HG03280 (cell line): ENCODE measurements around the gene PNPLA7.
"Not testable (repeated sequence)": the region's sequence is repeated elsewhere in the genome, so short reads cannot be mapped to it uniquely, and the experiment has no call there.

Experiments
- ATAC-seq: cut with Tn5 transposase; IDR thresholded peaks from one replicate; pipeline ENCODE4 v1.9.1; 2021; ENCODE audit warnings: mild to moderate bottlenecking, moderate library complexity; ENCODE audit not compliant: unreplicated experiment

Gene PNPLA7

DNA sequence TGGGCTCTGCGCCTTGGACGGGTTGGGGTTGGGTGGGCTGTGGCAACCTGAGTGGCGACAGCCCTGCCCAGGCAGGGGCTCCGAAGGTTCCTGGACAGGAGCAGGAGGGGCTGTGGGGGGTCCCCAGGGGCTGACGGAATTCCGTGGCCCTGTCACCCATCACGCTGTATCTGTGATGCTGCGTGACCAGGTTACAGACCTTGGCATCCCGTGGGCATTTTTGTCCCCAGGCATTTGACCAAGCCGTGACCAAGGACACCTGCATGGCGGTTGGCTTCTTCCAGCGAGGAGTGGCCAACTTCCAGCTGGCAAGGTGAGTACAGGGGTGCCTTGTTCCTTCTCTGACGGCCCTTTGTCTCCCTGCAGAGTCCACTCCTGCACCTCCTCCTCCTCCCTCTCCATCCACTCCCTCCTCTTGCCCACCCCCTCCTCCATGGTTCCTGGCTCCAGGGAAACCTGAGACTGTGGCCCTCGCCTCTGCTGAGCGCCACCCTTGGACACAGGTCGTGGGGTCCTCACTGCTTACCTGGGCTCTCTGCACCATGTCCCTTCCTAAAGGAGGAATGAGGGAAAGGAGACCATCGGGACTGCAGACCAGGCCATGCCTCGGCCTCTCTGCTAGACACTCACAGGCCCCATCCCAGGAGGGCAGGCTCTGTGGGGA lies 124.1 kb downstream of the PNPLA7 start:
- ATAC-seq = no peak

GRCh38 chr9:137423514-137424291 lies 126.5 kb downstream of the PNPLA7 start:
- ATAC-seq = peak; percentile 29

DNA sequence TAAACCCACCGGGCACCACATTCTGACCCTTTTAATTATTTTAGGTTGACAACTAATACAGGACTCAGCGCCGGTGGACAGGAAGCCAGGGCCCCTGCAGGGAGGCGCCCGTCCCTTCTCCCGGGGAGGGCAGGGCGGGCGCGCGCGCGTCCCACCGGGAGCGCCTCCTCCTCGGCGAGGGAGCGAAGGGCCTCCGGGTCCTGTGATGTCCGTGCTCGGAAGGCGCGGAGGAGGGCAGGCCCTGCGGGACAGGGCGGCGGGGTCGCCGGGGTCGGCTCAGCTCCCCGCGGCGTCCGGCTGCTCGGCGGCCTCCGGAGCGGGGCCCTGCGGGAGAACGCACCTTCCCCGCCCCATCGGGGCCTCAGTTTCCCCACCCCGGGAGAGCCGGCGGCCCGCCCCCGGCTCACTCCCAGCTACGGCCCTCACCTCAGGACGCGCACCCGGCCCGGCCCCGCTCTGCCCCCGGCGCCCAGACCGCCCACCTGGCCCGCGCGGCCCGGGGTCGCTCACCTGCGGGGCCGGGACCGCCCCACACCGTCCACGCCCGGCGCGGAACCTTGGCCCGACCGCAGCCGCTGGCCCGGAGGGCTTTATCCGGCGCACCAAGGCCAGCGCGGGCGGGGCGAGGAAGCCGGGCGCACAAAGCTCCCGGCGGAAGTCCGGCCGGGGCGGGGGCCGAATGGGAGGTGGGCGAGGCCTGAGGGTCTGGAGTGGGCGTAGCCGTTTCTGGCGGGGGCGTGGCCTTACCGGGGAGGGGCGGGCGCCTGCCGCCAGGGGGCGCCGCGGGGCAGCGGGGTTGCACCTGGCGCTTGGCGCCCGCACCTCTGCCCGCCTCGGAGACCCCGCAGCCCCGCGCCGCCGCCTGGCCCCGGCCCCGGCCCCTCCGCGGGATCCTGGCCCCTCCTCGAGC lies 127.3 kb downstream of the PNPLA7 start, which contains the start of the genes EXD3 and NOXA1:
Gene EXD3, minus strand, starts transcription at position 559 of the 910 bp plus-strand sequence. CDS start 27,805 bp downstream, outside the sequence.
Gene NOXA1, plus strand, starts transcription at position 790 of the 910 bp plus-strand sequence. CDS start 137 bp downstream, outside the sequence.
- ATAC-seq = peak; percentile 89

- no peak for ATAC-seq
These were observed 128.2 kb downstream of the PNPLA7 start for GRCh38 chr9:137421838-137422603.

DNA sequence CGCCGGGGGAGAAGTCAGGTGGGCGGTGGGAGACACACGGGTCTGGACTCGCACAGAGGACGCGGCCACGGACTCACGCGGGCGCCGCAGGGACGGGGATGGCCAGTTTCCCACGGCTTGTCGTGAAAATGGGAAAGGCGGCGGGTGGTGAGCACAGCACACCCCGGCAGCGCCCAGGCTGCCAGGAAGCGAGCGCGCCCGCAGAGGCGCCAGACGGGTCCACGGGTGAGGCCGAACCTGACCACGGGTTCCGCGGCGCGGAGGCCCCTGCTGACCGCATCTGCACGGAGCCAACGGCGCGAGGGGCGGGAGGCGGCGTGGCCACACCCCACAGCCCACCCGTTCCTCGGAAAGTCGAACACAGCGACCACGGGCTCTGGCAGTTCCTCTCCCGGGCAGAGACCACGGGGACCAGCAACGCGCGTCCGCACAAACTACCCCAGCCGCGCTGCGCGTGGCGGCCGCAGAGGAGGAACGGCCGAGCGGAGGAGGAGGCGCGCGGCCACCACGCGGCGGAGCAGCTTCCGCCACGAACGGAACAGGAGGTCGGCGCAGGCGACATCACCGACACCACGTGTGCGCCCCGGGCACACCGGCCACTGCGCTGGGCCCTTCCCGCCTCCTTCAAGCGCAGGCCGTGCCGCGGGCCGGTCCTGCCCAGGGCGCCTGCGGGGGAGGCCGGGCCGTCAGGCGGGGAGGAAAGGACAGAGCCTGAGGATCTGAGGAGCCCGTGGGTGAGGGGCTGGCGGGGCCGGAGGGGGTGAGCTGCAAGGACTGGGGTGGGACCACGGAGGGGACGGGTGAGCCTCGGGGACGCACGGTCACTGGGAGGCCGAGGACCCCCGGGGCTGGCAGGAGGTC lies 132.8 kb downstream of the PNPLA7 start:
- no peak for ATAC-seq

DNA sequence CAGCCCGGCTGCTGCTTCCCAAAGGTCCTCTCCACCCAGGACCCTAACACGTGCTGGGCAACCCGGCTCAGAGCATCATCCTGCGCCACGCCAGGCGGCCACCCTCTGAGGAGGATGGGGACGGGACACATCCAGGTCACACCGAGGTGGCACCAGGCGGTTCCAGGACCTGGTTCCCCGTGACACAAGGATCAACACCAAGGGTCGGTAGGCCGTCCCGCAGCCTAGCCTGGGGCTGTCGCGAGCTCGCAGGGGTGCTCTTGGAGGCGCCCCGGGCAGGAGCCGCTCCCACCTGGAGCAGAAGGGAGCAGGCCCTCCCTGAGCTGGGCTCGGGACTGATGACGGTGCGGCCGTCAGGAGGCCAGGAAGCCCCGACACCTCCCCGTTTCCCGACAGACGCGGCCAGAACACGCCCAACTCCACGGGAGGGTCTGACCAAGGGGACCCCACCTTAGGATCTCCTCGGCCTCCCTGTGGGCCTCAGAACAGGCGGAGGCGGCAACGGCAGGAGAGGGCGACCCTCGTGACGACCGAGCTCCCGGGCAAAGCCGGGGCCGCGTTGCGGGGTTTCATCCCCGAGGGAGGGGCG lies 133.5 kb downstream of the PNPLA7 start:
- no peak for ATAC-seq

DNA sequence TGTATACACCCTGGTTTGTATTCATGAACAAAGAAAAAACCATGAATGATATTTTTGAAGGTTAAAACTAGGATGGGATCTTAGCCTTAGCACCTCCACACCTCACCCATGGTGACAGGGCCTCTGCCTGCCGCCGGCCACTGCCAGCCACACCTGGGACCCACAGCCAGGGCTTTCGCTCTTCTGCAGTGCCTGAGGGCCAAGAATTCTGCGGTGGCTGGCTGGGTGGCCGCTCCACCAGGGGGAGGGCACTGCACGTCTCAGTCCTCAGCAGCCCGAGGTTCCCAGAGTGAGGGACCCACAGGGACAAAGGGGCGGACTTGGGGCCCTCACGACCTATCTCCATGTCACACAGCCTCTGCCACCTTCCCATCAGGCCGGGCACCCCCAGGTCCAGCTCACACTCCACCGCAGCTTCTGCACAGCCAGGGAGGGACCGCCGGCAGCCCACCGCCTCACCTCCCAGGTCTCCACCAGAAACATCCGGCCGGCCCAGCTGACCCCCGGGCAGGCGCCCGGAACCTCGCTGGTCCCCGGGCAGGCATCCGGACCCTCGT lies 134.1 kb downstream of the PNPLA7 start:
- no peak for ATAC-seq

- ATAC-seq = no peak
These were observed 134.8 kb downstream of the PNPLA7 start for GRCh38 chr9:137415451-137415850.

DNA sequence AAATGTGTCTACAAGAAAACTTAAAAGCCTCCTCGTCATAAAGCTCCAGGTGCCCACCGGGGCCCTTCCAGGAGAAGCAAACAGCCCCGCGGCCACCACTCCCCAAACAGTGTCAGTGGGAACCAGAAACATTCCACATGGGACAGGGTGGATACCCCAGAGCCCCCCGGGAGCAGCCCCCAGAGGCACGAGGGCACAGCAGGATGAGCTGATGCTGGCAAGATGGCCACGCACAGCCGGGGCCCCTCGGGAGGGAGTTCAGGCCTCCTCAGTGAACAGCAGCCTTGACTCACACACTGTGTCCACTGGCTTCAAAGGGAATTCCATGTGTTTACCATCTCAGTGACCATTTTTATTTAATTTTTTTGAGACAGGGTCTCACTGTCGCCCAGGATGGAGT lies 137.8 kb downstream of the PNPLA7 start:
- no peak for ATAC-seq

DNA sequence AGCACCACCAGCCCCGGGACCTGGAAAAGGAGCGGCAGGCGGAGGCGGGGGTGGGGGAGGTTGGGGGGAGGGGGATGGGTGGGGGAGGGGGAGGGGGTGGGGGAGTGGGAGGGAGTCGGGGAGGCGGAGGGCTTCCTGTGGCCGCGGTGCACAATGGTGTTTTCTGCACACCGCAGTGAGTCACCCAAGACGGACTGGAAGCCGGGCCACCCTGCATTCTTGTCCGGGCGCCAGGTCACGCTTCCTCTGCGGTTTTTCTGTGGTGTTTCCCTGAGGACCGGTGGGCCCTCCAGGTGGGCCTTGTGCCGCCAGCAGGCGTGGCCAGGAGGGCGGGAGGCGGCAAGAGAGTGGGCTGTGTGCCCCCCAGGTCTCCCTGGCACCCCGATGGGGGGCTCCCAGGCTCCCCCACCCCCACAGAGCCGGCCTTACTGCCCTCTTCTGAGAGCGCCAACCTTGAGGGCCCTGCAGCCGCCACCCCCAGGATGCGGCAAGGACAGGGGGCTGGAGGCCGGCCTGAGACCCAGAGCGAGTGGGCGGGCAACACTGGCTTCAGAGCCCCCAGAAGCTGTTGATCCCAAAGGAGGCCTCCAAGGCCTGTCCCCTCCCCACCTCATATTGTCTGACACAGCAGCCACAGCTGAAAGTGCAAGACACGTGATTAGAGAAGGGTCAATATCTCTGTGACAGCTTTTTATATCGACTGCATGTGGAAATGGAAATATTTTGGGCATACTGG lies 138.4 kb downstream of the PNPLA7 start:
- ATAC-seq = no peak

DNA sequence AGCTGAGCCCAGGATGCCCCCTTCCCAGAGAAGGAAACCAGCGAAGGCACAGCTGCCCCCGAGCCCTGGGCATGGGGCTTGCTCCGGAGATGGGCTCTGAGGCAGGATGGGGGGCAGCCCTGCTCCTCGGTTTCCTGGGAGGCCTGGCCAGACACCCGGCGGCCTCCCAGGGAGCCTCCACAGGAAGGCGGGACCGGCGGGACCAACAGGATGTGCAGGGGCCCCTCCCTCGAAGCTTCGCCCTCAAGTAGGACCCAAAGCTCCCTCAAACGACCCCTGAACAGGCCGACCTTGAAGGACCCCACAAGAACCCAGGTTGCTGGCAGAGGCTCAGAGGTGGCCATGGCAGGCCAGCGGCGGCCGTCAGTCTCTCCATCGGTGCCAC lies 138.9 kb downstream of the PNPLA7 start:
- no peak for ATAC-seq

GRCh38 chr9:137410891-137411249 lies 139.3 kb downstream of the PNPLA7 start:
- ATAC-seq = no peak

- ATAC-seq = not testable (repeated sequence)
These were observed 139.8 kb downstream of the PNPLA7 start for GRCh38 chr9:137410236-137410890.
